GM18858 (cell line): ENCODE results near the gene ALKBH6.

Experiments
- ATAC-seq: cut with Tn5 transposase; IDR thresholded peaks from one replicate; pipeline ENCODE4 v1.9.1; 2021; ENCODE audit not compliant: unreplicated experiment

Gene ALKBH6

GRCh38 chr19:36030264-36031148 is 16.5 kb upstream of the ALKBH6 start:
- ATAC-seq: no peak

- ATAC-seq: no peak
Measured at GRCh38 chr19:36028313-36029041, 14.5 kb upstream of the ALKBH6 start.

GRCh38 chr19:36027696-36028095 is 13.7 kb upstream of the ALKBH6 start:
- ATAC-seq: no peak

- no peak for ATAC-seq
Measured at GRCh38 chr19:36026091-36026876, 12.3 kb upstream of the ALKBH6 start.

GRCh38 chr19:36025541-36025940 is 11.5 kb upstream of the ALKBH6 start:
- no peak for ATAC-seq

GRCh38 chr19:36023432-36023831 is 9.4 kb upstream of the ALKBH6 start:
- no peak for ATAC-seq

- no peak for ATAC-seq
Measured at GRCh38 chr19:36019061-36019670, 5.2 kb upstream of the ALKBH6 start.

- no peak for ATAC-seq
Measured at GRCh38 chr19:36013280-36014011, 567 bp downstream of the ALKBH6 start.

GRCh38 chr19:36010402-36010801 is 3.6 kb downstream of the ALKBH6 start:
- no peak for ATAC-seq

GRCh38 chr19:36009633-36010379 is 4.2 kb downstream of the ALKBH6 start:
- no peak for ATAC-seq

- ATAC-seq: no peak
Measured at GRCh38 chr19:36009220-36009619, 4.8 kb downstream of the ALKBH6 start.

GRCh38 chr19:36008336-36008978 is 5.6 kb downstream of the ALKBH6 start, which contains the start of gene SYNE4:
TSS of gene SYNE4 (minus strand) at chr19:36008813. CDS start at chr19:36008681, 132 bp downstream.
- ATAC-seq: no peak

GRCh38 chr19:36006955-36007354 is 7.1 kb downstream of the ALKBH6 start:
- no peak for ATAC-seq

- no peak for ATAC-seq
Measured at GRCh38 chr19:36003284-36003683, 10.7 kb downstream of the ALKBH6 start.

GRCh38 chr19:36001605-36002004 is 12.4 kb downstream of the ALKBH6 start:
- ATAC-seq: no peak

- no peak for ATAC-seq
Measured at GRCh38 chr19:35996777-35997176, 17.2 kb downstream of the ALKBH6 start.

GRCh38 chr19:35995048-35995993 is 18.7 kb downstream of the ALKBH6 start, which contains the start of gene SDHAF1:
TSS of gene SDHAF1 (plus strand) at chr19:35995188. CDS start at chr19:35995275, 87 bp downstream.
- peak; percentile 76 for ATAC-seq
